Stimulated activated naive CD8-positive, alpha-beta T cell treated with anti-CD3 and anti-CD28 coated beads, Interleukin-15, Interleukin-2, amounts not matched to agents 100 ng/mL and 50 ng/mL, for 24 hours (primary cell): ENCODE results near the gene SEPTIN5.
"Not testable (repeated sequence)": the region's sequence is repeated elsewhere in the genome, so short reads cannot be mapped to it uniquely, and the experiment has no call there.

Experiments
- H3K27ac Mint-ChIP-seq: one replicate; pipeline ENCODE4 v1.8.0; 2021; ENCODE audit warnings: mild to moderate bottlenecking, mixed read lengths
- H3K27me3 Mint-ChIP-seq: one replicate; pipeline ENCODE4 v1.8.0; 2021; ENCODE audit warnings: mixed read lengths
- H3K36me3 Mint-ChIP-seq: one replicate; pipeline ENCODE4 v1.8.0; 2021; ENCODE audit warnings: low read depth, mixed read lengths
- H3K4me1 Mint-ChIP-seq: one replicate; pipeline ENCODE4 v1.8.0; 2021; ENCODE audit warnings: low read depth, mixed read lengths
- H3K4me3 Mint-ChIP-seq: one replicate; pipeline ENCODE4 v1.8.0; 2021; ENCODE audit warnings: mild to moderate bottlenecking, mixed read lengths
- H3K9me3 Mint-ChIP-seq: one replicate; pipeline ENCODE4 v1.8.0; 2021; ENCODE audit warnings: mixed read lengths

The SEPTIN5 gene

GRCh38 chr22:19693581-19693980 is 20.7 kb upstream of the SEPTIN5 start:
- no peaks in the 10 kb centered on the region for H3K36me3 Mint-ChIP-seq
- no peaks in the 10 kb centered on the region for H3K4me1 Mint-ChIP-seq

GRCh38 chr22:19693981-19694670 is 20.2 kb upstream of the SEPTIN5 start:
- peaks cover 3% of the 10 kb centered on the region for H3K27me3 Mint-ChIP-seq
- no peaks in the 10 kb centered on the region for H3K36me3 Mint-ChIP-seq
- no peaks in the 10 kb centered on the region for H3K9me3 Mint-ChIP-seq
- no peak overlapping the region for H3K4me3 Mint-ChIP-seq
- H3K27ac Mint-ChIP-seq, result no peak overlapping the region
- H3K4me1 Mint-ChIP-seq, result no peaks in the 10 kb centered on the region

More at GRCh38 chr22:19693581-19693980, 20.7 kb upstream of the SEPTIN5 start:
- Mint-ChIP-seq H3K27ac (no peak overlapping the region), H3K27me3 (peaks cover 3% of the 10 kb centered on the region), H3K9me3 (no peaks in the 10 kb centered on the region), H3K4me3 (no peak overlapping the region)

GRCh38 chr22:19694696-19695095 is 19.6 kb upstream of the SEPTIN5 start:
- H3K9me3 Mint-ChIP-seq, result no peaks in the 10 kb centered on the region
- H3K27me3 Mint-ChIP-seq, result peaks cover 3% of the 10 kb centered on the region
- no peaks in the 10 kb centered on the region for H3K36me3 Mint-ChIP-seq
- H3K4me1 Mint-ChIP-seq, result no peaks in the 10 kb centered on the region
- H3K4me3 Mint-ChIP-seq, result no peak overlapping the region
- H3K27ac Mint-ChIP-seq, result no peak overlapping the region

- Mint-ChIP-seq H3K4me3 (no peak overlapping the region), H3K9me3 (no peaks in the 10 kb centered on the region), H3K27me3 (peaks cover 6% of the 10 kb centered on the region), H3K36me3 (no peaks in the 10 kb centered on the region), H3K27ac (no peak overlapping the region), H3K4me1 (no peaks in the 10 kb centered on the region)
Observed at GRCh38 chr22:19696504-19697276, 17.6 kb upstream of the SEPTIN5 start.

GRCh38 chr22:19697871-19698270 is 16.4 kb upstream of the SEPTIN5 start:
- H3K4me1 Mint-ChIP-seq, H3K27me3 Mint-ChIP-seq, H3K4me3 Mint-ChIP-seq, H3K36me3 Mint-ChIP-seq, H3K9me3 Mint-ChIP-seq, H3K27ac Mint-ChIP-seq: not testable (repeated sequence)

GRCh38 chr22:19700790-19701419 is 13.4 kb upstream of the SEPTIN5 start:
- H3K9me3 Mint-ChIP-seq, result no peaks in the 10 kb centered on the region
- H3K4me3 Mint-ChIP-seq, result no peak overlapping the region
- H3K4me1 Mint-ChIP-seq, result no peaks in the 10 kb centered on the region
- no peaks in the 10 kb centered on the region for H3K36me3 Mint-ChIP-seq
- H3K27ac Mint-ChIP-seq, result no peak overlapping the region
- peaks cover 6% of the 10 kb centered on the region for H3K27me3 Mint-ChIP-seq

- Mint-ChIP-seq H3K36me3 (no peaks in the 10 kb centered on the region), H3K27me3 (peaks cover 6% of the 10 kb centered on the region), H3K4me3 (no peak overlapping the region), H3K27ac (no peak overlapping the region), H3K4me1 (no peaks in the 10 kb centered on the region), H3K9me3 (no peaks in the 10 kb centered on the region)
Observed at GRCh38 chr22:19701420-19702145, 12.7 kb upstream of the SEPTIN5 start.

- H3K36me3 Mint-ChIP-seq, result no peaks in the 10 kb centered on the region
- H3K4me1 Mint-ChIP-seq, result no peaks in the 10 kb centered on the region
- H3K27me3 Mint-ChIP-seq, result peaks cover 3% of the 10 kb centered on the region
- H3K4me3 Mint-ChIP-seq, result no peak overlapping the region
- H3K9me3 Mint-ChIP-seq, result no peaks in the 10 kb centered on the region
- no peak overlapping the region for H3K27ac Mint-ChIP-seq
Observed at GRCh38 chr22:19703869-19704268, 10.4 kb upstream of the SEPTIN5 start.

GRCh38 chr22:19704355-19705015 is 9.8 kb upstream of the SEPTIN5 start:
- Mint-ChIP-seq H3K27ac (no peak overlapping the region), H3K4me1 (no peaks in the 10 kb centered on the region), H3K9me3 (no peaks in the 10 kb centered on the region), H3K4me3 (no peak overlapping the region), H3K36me3 (no peaks in the 10 kb centered on the region), H3K27me3 (peaks cover 3% of the 10 kb centered on the region)

GRCh38 chr22:19705181-19705934 is 8.9 kb upstream of the SEPTIN5 start:
- H3K4me1 Mint-ChIP-seq, result no peaks in the 10 kb centered on the region
- H3K36me3 Mint-ChIP-seq, result no peaks in the 10 kb centered on the region
- no peak overlapping the region for H3K4me3 Mint-ChIP-seq
- H3K27ac Mint-ChIP-seq, result no peak overlapping the region
- peaks cover 3% of the 10 kb centered on the region for H3K27me3 Mint-ChIP-seq
- H3K9me3 Mint-ChIP-seq, result no peaks in the 10 kb centered on the region

- no peak overlapping the region for H3K27ac Mint-ChIP-seq
- no peaks in the 10 kb centered on the region for H3K9me3 Mint-ChIP-seq
- no peak overlapping the region for H3K4me3 Mint-ChIP-seq
Observed at GRCh38 chr22:19706661-19707151, 7.6 kb upstream of the SEPTIN5 start.

GRCh38 chr22:19707347-19708290 is 6.7 kb upstream of the SEPTIN5 start:
- Mint-ChIP-seq H3K9me3 (no peaks in the 10 kb centered on the region), H3K4me3 (no peak overlapping the region), H3K27me3 (no peaks in the 10 kb centered on the region), H3K27ac (no peak overlapping the region), H3K4me1 (no peaks in the 10 kb centered on the region), H3K36me3 (no peaks in the 10 kb centered on the region)

More at GRCh38 chr22:19706661-19707151, 7.6 kb upstream of the SEPTIN5 start:
- no peaks in the 10 kb centered on the region for H3K36me3 Mint-ChIP-seq
- H3K4me1 Mint-ChIP-seq, result no peaks in the 10 kb centered on the region
- no peaks in the 10 kb centered on the region for H3K27me3 Mint-ChIP-seq
